Nephron (organoid): ENCODE results near the gene FAM9C.

Experiments
- H3K27ac Mint-ChIP-seq, 3 experiments: 2 replicates each; pipeline ENCODE4 v1.8.0; 2020; ENCODE audit warnings: mixed read lengths in 3 of 3, mild to moderate bottlenecking in 2 of 3, moderate library complexity in 1 of 3
- H3K27me3 Mint-ChIP-seq: 2 replicates; pipeline ENCODE4 v1.8.0; 2021; ENCODE audit warnings: low read depth, mild to moderate bottlenecking, moderate library complexity, mixed read lengths
- H3K36me3 Mint-ChIP-seq: 2 replicates; pipeline ENCODE4 v1.8.0; 2020; ENCODE audit warnings: low read depth, mixed read lengths
- H3K4me1 Mint-ChIP-seq: 2 replicates; pipeline ENCODE4 v1.8.0; 2020; ENCODE audit warnings: mixed read lengths
- H3K4me3 Mint-ChIP-seq, 3 experiments: 2 replicates each; pipeline ENCODE4 v1.8.0; 2020; ENCODE audit warnings: mild to moderate bottlenecking in 3 of 3, mixed read lengths in 3 of 3, moderate library complexity in 2 of 3
- H3K9me3 Mint-ChIP-seq: 2 replicates; pipeline ENCODE4 v1.8.0; 2020; ENCODE audit warnings: mixed read lengths
- TF ChIP-seq, protein P1 (sequence below), 3 experiments: fragments of 200-600 bp; sonication (generic); IDR thresholded peaks; one replicate each; pipeline ENCODE4 v1.5.0; 2021; ENCODE audit warnings: antibody characterized with exemption in 3 of 3; ENCODE audit not compliant: unreplicated experiment in 3 of 3

The FAM9C gene

DNA sequence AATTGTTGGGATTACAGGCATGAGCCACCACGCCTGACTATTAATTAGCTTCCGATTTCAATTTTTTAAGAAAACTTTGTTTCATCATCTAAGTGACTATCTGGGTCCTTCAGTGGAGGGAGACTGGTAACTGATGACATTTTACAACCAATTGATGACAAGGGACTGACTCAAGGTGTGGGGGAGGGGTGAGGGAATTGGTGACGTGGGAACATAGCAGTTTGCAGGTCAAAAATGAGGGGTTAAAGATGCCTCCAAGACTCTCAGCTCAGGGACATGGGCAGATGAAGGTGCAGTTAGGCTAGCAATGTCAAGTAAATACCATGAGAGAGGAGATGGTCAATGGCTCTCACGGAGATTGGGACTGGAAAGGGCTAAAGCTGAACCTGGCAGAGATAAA, 5.7 kb upstream of the FAM9C start:
- Mint-ChIP-seq H3K36me3 (no peaks in the 10 kb centered on the region), H3K4me1 (peaks cover 22% of the 10 kb centered on the region), H3K4me3 (no peak overlapping the region), H3K9me3 (peaks cover 13% of the 10 kb centered on the region), H3K27ac (no peak overlapping the region), H3K27me3 (no peaks in the 10 kb centered on the region)
- TF ChIP-seq, protein P1, sequence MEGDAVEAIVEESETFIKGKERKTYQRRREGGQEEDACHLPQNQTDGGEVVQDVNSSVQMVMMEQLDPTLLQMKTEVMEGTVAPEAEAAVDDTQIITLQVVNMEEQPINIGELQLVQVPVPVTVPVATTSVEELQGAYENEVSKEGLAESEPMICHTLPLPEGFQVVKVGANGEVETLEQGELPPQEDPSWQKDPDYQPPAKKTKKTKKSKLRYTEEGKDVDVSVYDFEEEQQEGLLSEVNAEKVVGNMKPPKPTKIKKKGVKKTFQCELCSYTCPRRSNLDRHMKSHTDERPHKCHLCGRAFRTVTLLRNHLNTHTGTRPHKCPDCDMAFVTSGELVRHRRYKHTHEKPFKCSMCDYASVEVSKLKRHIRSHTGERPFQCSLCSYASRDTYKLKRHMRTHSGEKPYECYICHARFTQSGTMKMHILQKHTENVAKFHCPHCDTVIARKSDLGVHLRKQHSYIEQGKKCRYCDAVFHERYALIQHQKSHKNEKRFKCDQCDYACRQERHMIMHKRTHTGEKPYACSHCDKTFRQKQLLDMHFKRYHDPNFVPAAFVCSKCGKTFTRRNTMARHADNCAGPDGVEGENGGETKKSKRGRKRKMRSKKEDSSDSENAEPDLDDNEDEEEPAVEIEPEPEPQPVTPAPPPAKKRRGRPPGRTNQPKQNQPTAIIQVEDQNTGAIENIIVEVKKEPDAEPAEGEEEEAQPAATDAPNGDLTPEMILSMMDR (IDR thresholded peaks at IDR 0.05; ENCODE audit: unreplicated experiment in 3 of 3) = no peak

DNA sequence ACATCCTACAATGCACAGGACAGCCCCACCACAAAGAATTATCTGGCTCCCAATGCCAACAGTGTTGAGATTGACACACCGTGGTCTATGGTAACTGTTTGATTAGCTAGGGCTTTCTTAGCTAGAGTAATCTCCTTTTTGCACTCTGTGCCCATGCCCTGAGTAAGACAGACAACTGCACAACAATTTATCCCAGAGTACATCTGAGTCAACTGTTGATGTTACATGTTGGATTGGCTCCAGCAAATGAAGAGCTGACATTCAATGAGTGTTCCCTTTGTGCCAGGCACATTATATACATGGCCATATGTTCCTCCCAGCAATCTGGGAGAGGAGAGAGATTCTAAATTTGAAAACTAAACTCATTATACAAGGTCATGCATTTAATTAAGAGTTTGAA, 3.9 kb upstream of the FAM9C start:
- TF ChIP-seq, protein P1 (IDR thresholded peaks at IDR 0.05; ENCODE audit: unreplicated experiment in 3 of 3) = no peak
- Mint-ChIP-seq H3K9me3 (peaks cover 13% of the 10 kb centered on the region), H3K27ac (peak overlapping the region in 2 of 3 experiments; percentile 41 to 64), H3K4me3 (no peak overlapping the region), H3K36me3 (no peaks in the 10 kb centered on the region), H3K27me3 (no peaks in the 10 kb centered on the region), H3K4me1 (peaks cover 22% of the 10 kb centered on the region)

DNA sequence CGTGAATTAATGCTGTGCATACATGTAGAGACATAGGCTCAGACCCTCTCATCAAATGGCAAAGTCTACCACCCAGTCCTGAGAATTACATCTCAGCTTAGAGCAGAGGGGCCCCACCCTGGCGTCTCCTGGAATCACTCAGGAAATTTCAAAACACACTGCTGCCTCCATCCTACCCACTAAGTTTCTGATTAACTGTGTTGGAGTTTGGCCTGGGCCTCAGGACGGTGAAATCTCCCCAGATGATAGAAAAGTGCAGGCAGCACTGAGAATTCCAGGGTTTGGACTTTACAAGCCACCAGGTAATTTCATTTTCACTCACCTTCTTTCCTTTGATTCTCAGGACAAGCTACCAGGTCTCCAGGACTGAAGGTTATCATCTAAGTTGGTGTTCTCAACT, 3.3 kb upstream of the FAM9C start:
- H3K36me3 Mint-ChIP-seq = no peaks in the 10 kb centered on the region
- H3K9me3 Mint-ChIP-seq = peaks cover 13% of the 10 kb centered on the region
- peak overlapping the region in 1 of 3 experiments; percentile 41 for H3K27ac Mint-ChIP-seq
- H3K27me3 Mint-ChIP-seq = no peaks in the 10 kb centered on the region
- no peak overlapping the region for H3K4me3 Mint-ChIP-seq
- TF ChIP-seq, protein P1 (IDR thresholded peaks at IDR 0.05; ENCODE audit: unreplicated experiment in 3 of 3) = no peak
- peaks cover 27% of the 10 kb centered on the region for H3K4me1 Mint-ChIP-seq

DNA sequence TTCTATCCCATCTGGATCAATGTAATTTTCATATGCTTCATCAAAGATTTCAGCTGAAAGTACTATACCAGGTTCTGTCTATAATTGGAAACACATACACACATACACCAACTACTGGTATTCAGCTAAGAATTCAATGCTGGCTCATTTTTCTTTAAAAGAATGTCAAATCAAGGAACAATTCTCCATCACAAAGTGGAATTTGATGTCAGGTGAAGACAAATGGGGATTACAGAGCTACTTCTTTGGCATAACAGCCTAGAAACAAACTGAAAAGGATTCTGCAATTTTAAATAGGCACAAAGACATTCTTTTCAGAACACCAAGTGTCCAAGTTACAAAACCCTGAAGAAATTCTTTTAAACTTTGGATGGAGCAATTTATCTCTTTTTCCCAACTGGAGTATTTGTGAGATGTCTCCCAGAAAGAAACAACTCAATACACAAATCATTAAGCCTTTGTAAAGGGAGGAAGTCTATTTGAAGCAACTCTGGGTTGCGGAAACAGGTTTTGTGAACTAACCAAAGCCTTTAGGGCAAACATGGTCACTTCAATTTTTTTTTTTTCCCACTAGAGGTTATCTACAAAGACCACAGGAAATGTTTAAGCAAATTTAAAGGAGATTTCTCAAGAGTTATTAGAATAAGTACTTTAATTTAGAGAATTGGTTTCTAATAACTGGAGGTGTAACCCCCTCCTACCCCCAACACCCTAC, 1.9 kb upstream of the FAM9C start:
- Mint-ChIP-seq H3K9me3 (peaks cover 11% of the 10 kb centered on the region), H3K27ac (peak overlapping the region; percentile 22 to 64 (median 51)), H3K27me3 (no peaks in the 10 kb centered on the region), H3K36me3 (no peaks in the 10 kb centered on the region), H3K4me3 (no peak overlapping the region), H3K4me1 (peaks cover 28% of the 10 kb centered on the region)
- TF ChIP-seq, protein P1 (IDR thresholded peaks at IDR 0.05; ENCODE audit: unreplicated experiment in 3 of 3) = no peak

DNA sequence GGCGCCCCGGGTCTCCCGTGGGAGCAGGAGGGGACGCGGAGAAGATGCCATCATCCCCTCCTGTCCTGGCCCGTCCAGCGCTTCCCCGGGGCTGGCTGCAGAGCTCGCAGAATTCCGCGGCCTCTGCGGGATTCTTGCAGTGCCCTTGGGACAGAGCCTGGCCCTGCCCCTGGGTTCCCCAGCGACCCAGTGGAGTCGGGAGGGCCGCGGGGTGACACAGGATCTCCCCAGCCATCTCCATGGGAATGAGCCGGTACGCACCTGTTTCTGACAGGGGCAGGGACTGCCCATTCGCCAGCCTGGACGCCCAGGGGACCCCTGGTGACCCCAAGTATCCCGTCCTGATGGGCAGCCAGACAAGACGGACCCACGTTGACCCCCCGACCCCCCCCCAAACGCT, 482 bp downstream of the FAM9C start:
- H3K4me3 Mint-ChIP-seq = no peak overlapping the region
- H3K9me3 Mint-ChIP-seq = peaks cover 10% of the 10 kb centered on the region
- no peaks in the 10 kb centered on the region for H3K36me3 Mint-ChIP-seq
- H3K27ac Mint-ChIP-seq = no peak overlapping the region
- TF ChIP-seq, protein P1 (IDR thresholded peaks at IDR 0.05; ENCODE audit: unreplicated experiment in 3 of 3) = no peak
- H3K4me1 Mint-ChIP-seq = peaks cover 27% of the 10 kb centered on the region
- no peaks in the 10 kb centered on the region for H3K27me3 Mint-ChIP-seq

DNA sequence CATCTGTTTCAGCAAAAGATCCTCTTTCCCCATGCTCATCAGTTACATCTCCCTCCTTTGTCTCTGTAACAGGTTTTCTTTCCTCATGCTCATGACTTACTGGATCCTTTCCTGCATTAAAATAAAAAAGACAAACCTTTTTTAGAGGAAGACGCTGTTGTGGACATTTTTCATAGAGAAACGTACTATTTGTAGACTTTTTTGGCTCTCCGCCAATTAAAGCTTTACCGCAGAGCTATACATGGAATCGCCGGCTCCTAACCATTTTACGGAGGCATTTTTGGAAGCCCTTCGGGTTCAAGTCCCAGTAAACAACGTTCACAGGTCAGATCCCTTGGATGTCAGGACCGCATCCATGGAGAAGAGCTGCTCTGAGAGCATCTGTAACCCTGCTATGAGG, 1.3 kb downstream of the FAM9C start:
- Mint-ChIP-seq H3K27me3 (no peaks in the 10 kb centered on the region), H3K9me3 (peaks cover 10% of the 10 kb centered on the region), H3K4me1 (peaks cover 19% of the 10 kb centered on the region), H3K27ac (peak overlapping the region; percentile 56 to 86 (median 86)), H3K36me3 (no peaks in the 10 kb centered on the region), H3K4me3 (no peak overlapping the region)
- TF ChIP-seq, protein P1 (IDR thresholded peaks at IDR 0.05; ENCODE audit: unreplicated experiment in 3 of 3) = no peak
